ENCODE measurements around the gene TSHZ3.

- TF ChIP-seq, protein P1, sequence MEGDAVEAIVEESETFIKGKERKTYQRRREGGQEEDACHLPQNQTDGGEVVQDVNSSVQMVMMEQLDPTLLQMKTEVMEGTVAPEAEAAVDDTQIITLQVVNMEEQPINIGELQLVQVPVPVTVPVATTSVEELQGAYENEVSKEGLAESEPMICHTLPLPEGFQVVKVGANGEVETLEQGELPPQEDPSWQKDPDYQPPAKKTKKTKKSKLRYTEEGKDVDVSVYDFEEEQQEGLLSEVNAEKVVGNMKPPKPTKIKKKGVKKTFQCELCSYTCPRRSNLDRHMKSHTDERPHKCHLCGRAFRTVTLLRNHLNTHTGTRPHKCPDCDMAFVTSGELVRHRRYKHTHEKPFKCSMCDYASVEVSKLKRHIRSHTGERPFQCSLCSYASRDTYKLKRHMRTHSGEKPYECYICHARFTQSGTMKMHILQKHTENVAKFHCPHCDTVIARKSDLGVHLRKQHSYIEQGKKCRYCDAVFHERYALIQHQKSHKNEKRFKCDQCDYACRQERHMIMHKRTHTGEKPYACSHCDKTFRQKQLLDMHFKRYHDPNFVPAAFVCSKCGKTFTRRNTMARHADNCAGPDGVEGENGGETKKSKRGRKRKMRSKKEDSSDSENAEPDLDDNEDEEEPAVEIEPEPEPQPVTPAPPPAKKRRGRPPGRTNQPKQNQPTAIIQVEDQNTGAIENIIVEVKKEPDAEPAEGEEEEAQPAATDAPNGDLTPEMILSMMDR (CRISPR knock-in tag; IDR thresholded peaks at IDR 0.05) = no peak
- no peak for TF ChIP-seq ZNF225 (CRISPR knock-in tag; IDR thresholded peaks at IDR 0.05)
- TF ChIP-seq ZNF337 (CRISPR knock-in tag; IDR thresholded peaks at IDR 0.05; ENCODE audit: borderline replicate concordance, low read depth) = no peak
- no peak for TF ChIP-seq XRCC5 (optimal IDR thresholded peaks at IDR 0.05; ENCODE audit: low read length)
- no peak for TF ChIP-seq YEATS4 (CRISPR knock-in tag; IDR thresholded peaks at IDR 0.05; ENCODE audit: borderline replicate concordance)
These were observed 33.6 kb downstream of the TSHZ3 start for GRCh38 chr19:31315652-31316051.

All from HepG2 (cell line).